ENCODE measurements around the gene RTF1.

The RTF1 gene

GRCh38 chr15:41483519-41483918 is 66.6 kb downstream of the RTF1 start:
- H3K4me1 ChIP-seq (ENCODE audit: insufficient read depth, low read length), result no peaks in the 10 kb centered on the region
- H3K9me3 ChIP-seq (ENCODE audit: low read length), result peaks cover 4% of the 10 kb centered on the region
- H2AFZ ChIP-seq (ENCODE audit: low read depth, low read length), result no peak overlapping the region
- peaks cover 55% of the 10 kb centered on the region for H3K36me3 ChIP-seq (ENCODE audit: insufficient read depth, low read length)
- no peaks in the 10 kb centered on the region for H3K27me3 ChIP-seq (ENCODE audit: insufficient read depth, low read length)
- no peak overlapping the region for H3K4me3 ChIP-seq (ENCODE audit: low read length)

- Histone ChIP-seq H2AFZ (ENCODE audit: low read depth, low read length) (no peak overlapping the region), H3K9me3 (ENCODE audit: low read length) (peaks cover 4% of the 10 kb centered on the region), H3K4me1 (ENCODE audit: insufficient read depth, low read length) (no peaks in the 10 kb centered on the region), H3K36me3 (ENCODE audit: insufficient read depth, low read length) (peaks cover 41% of the 10 kb centered on the region), H3K4me3 (ENCODE audit: low read length) (no peak overlapping the region), H3K27me3 (ENCODE audit: insufficient read depth, low read length) (no peaks in the 10 kb centered on the region)
These were observed 68.2 kb downstream of the RTF1 start for GRCh38 chr15:41484937-41485625.

- Histone ChIP-seq H3K4me1 (ENCODE audit: insufficient read depth, low read length) (no peaks in the 10 kb centered on the region), H3K27me3 (ENCODE audit: insufficient read depth, low read length) (no peaks in the 10 kb centered on the region), H2AFZ (ENCODE audit: low read depth, low read length) (no peak overlapping the region)
These were observed 69.4 kb downstream of the RTF1 start for GRCh38 chr15:41486286-41486685.

GRCh38 chr15:41487381-41487780 is 70.5 kb downstream of the RTF1 start:
- H3K27me3 ChIP-seq (ENCODE audit: insufficient read depth, low read length), result no peaks in the 10 kb centered on the region
- peaks cover 3% of the 10 kb centered on the region for H3K4me1 ChIP-seq (ENCODE audit: insufficient read depth, low read length)
- no peak overlapping the region for H3K4me3 ChIP-seq (ENCODE audit: low read length)
- peaks cover 18% of the 10 kb centered on the region for H3K36me3 ChIP-seq (ENCODE audit: insufficient read depth, low read length)
- no peak overlapping the region for H2AFZ ChIP-seq (ENCODE audit: low read depth, low read length)
- H3K9me3 ChIP-seq (ENCODE audit: low read length), result peaks cover 2% of the 10 kb centered on the region

More at GRCh38 chr15:41486286-41486685, 69.4 kb downstream of the RTF1 start:
- no peak overlapping the region for H3K4me3 ChIP-seq (ENCODE audit: low read length)
- H3K9me3 ChIP-seq (ENCODE audit: low read length), result peaks cover 2% of the 10 kb centered on the region
- peaks cover 29% of the 10 kb centered on the region for H3K36me3 ChIP-seq (ENCODE audit: insufficient read depth, low read length)

- Histone ChIP-seq H3K4me3 (ENCODE audit: low read length) (no peak overlapping the region), H3K9me3 (ENCODE audit: low read length) (no peaks in the 10 kb centered on the region), H3K27me3 (ENCODE audit: insufficient read depth, low read length) (no peaks in the 10 kb centered on the region)
These were observed 70.9 kb downstream of the RTF1 start for GRCh38 chr15:41487802-41488201.

GRCh38 chr15:41489641-41490040 is 72.7 kb downstream of the RTF1 start:
- peaks cover 16% of the 10 kb centered on the region for H3K4me1 ChIP-seq (ENCODE audit: insufficient read depth, low read length)
- H3K36me3 ChIP-seq (ENCODE audit: insufficient read depth, low read length), result peaks cover 2% of the 10 kb centered on the region
- no peak overlapping the region for H2AFZ ChIP-seq (ENCODE audit: low read depth, low read length)
- no peaks in the 10 kb centered on the region for H3K9me3 ChIP-seq (ENCODE audit: low read length)
- peaks cover 7% of the 10 kb centered on the region for H3K27me3 ChIP-seq (ENCODE audit: insufficient read depth, low read length)
- no peak overlapping the region for H3K4me3 ChIP-seq (ENCODE audit: low read length)

More at GRCh38 chr15:41487802-41488201, 70.9 kb downstream of the RTF1 start:
- H3K36me3 ChIP-seq (ENCODE audit: insufficient read depth, low read length), result peaks cover 13% of the 10 kb centered on the region
- H2AFZ ChIP-seq (ENCODE audit: low read depth, low read length), result no peak overlapping the region
- peaks cover 8% of the 10 kb centered on the region for H3K4me1 ChIP-seq (ENCODE audit: insufficient read depth, low read length)

- H3K36me3 ChIP-seq (ENCODE audit: insufficient read depth, low read length), result no peaks in the 10 kb centered on the region
- no peak overlapping the region for H2AFZ ChIP-seq (ENCODE audit: low read depth, low read length)
- no peaks in the 10 kb centered on the region for H3K9me3 ChIP-seq (ENCODE audit: low read length)
- H3K4me3 ChIP-seq (ENCODE audit: low read length), result no peak overlapping the region
- peaks cover 22% of the 10 kb centered on the region for H3K4me1 ChIP-seq (ENCODE audit: insufficient read depth, low read length)
- H3K27me3 ChIP-seq (ENCODE audit: insufficient read depth, low read length), result peaks cover 14% of the 10 kb centered on the region
These were observed 73.5 kb downstream of the RTF1 start for GRCh38 chr15:41490355-41490754.

- Histone ChIP-seq H3K27me3 (ENCODE audit: insufficient read depth, low read length) (peaks cover 29% of the 10 kb centered on the region), H3K4me3 (ENCODE audit: low read length) (no peak overlapping the region), H3K4me1 (ENCODE audit: insufficient read depth, low read length) (peaks cover 23% of the 10 kb centered on the region), H3K36me3 (ENCODE audit: insufficient read depth, low read length) (no peaks in the 10 kb centered on the region), H2AFZ (ENCODE audit: low read depth, low read length) (no peak overlapping the region), H3K9me3 (ENCODE audit: low read length) (no peaks in the 10 kb centered on the region)
These were observed 75.0 kb downstream of the RTF1 start for GRCh38 chr15:41491889-41492288.

- H2AFZ ChIP-seq (ENCODE audit: low read depth, low read length), result peak overlapping the region; percentile 100
- peaks cover 32% of the 10 kb centered on the region for H3K27me3 ChIP-seq (ENCODE audit: insufficient read depth, low read length)
- H3K9me3 ChIP-seq (ENCODE audit: low read length), result no peaks in the 10 kb centered on the region
- peaks cover 23% of the 10 kb centered on the region for H3K4me1 ChIP-seq (ENCODE audit: insufficient read depth, low read length)
- peak overlapping the region; percentile 71 for H3K4me3 ChIP-seq (ENCODE audit: low read length)
- no peaks in the 10 kb centered on the region for H3K36me3 ChIP-seq (ENCODE audit: insufficient read depth, low read length)
These were observed 75.8 kb downstream of the RTF1 start for GRCh38 chr15:41492597-41493204.

- Histone ChIP-seq H3K36me3 (ENCODE audit: insufficient read depth, low read length) (no peaks in the 10 kb centered on the region), H3K27me3 (ENCODE audit: insufficient read depth, low read length) (peaks cover 34% of the 10 kb centered on the region), H2AFZ (ENCODE audit: low read depth, low read length) (peak within 1 kb of the TSS; percentile 100), H3K4me3 (ENCODE audit: low read length) (peak within 1 kb of the TSS; percentile 71), H3K9me3 (ENCODE audit: low read length) (no peaks in the 10 kb centered on the region), H3K4me1 (ENCODE audit: insufficient read depth, low read length) (peaks cover 23% of the 10 kb centered on the region)
These were observed 76.5 kb downstream of the RTF1 start, which contains the start of gene ITPKA for GRCh38 chr15:41493205-41493901. ITPKA (plus strand) TSS chr15:41493874; CDS start chr15:41493928, 54 bp downstream.

GRCh38 chr15:41493902-41494189 is 77.0 kb downstream of the RTF1 start:
- Histone ChIP-seq H3K27me3 (ENCODE audit: insufficient read depth, low read length) (peaks cover 35% of the 10 kb centered on the region), H3K36me3 (ENCODE audit: insufficient read depth, low read length) (no peaks in the 10 kb centered on the region), H3K9me3 (ENCODE audit: low read length) (no peaks in the 10 kb centered on the region), H3K4me3 (ENCODE audit: low read length) (peak overlapping the region; percentile 71), H2AFZ (ENCODE audit: low read depth, low read length) (peak overlapping the region; percentile 79), H3K4me1 (ENCODE audit: insufficient read depth, low read length) (peaks cover 23% of the 10 kb centered on the region)

- Histone ChIP-seq H3K27me3 (ENCODE audit: insufficient read depth, low read length) (peaks cover 38% of the 10 kb centered on the region), H3K4me3 (ENCODE audit: low read length) (peak overlapping the region; percentile 71), H2AFZ (ENCODE audit: low read depth, low read length) (peak overlapping the region; percentile 79), H3K4me1 (ENCODE audit: insufficient read depth, low read length) (peaks cover 23% of the 10 kb centered on the region), H3K9me3 (ENCODE audit: low read length) (no peaks in the 10 kb centered on the region), H3K36me3 (ENCODE audit: insufficient read depth, low read length) (no peaks in the 10 kb centered on the region)
These were observed 77.5 kb downstream of the RTF1 start for GRCh38 chr15:41494190-41494921.
